Activated CD4-positive, alpha-beta T cell treated with anti-CD3 and anti-CD28 coated beads for 1 hour (primary cell): ENCODE data around the gene NSUN4.

ENCODE experiments used
- DNase-seq: peaks from one replicate; pipeline ENCODE4 v3.0.0-alpha.2; 2020

The NSUN4 gene

GRCh38 chr1:46368791-46369190 is 28.2 kb downstream of the NSUN4 start:
- no peak for DNase-seq

- DNase-seq: no peak
Measured at GRCh38 chr1:46369542-46370213, 29.1 kb downstream of the NSUN4 start.

GRCh38 chr1:46370214-46370633 is 29.6 kb downstream of the NSUN4 start:
- no peak for DNase-seq

- no peak for DNase-seq
Measured at GRCh38 chr1:46372431-46372830, 31.8 kb downstream of the NSUN4 start.

- DNase-seq: no peak
Measured at GRCh38 chr1:46379996-46380395, 39.4 kb downstream of the NSUN4 start.

GRCh38 chr1:46380508-46380907 is 39.9 kb downstream of the NSUN4 start:
- DNase-seq: no peak

GRCh38 chr1:46393510-46393909 is 52.9 kb downstream of the NSUN4 start:
- no peak for DNase-seq

- DNase-seq: no peak
Measured at GRCh38 chr1:46394108-46394871, 53.7 kb downstream of the NSUN4 start, which contains the start of gene FAAH. TSS of gene FAAH (plus strand) at chr1:46394317. CDS start at chr1:46394349, 32 bp downstream.

- no peak for DNase-seq
Measured at GRCh38 chr1:46394872-46395465, 54.4 kb downstream of the NSUN4 start.

- no peak for DNase-seq
Measured at GRCh38 chr1:46396441-46397398, 56.1 kb downstream of the NSUN4 start.

GRCh38 chr1:46399307-46399706 is 58.7 kb downstream of the NSUN4 start:
- DNase-seq: no peak

GRCh38 chr1:46400421-46400820 is 59.8 kb downstream of the NSUN4 start:
- DNase-seq: no peak

- no peak for DNase-seq
Measured at GRCh38 chr1:46401154-46401913, 60.7 kb downstream of the NSUN4 start.

- no peak for DNase-seq
Measured at GRCh38 chr1:46401964-46402626, 61.5 kb downstream of the NSUN4 start.

GRCh38 chr1:46403916-46404315 is 63.3 kb downstream of the NSUN4 start:
- no peak for DNase-seq

- no peak for DNase-seq
Measured at GRCh38 chr1:46404482-46405196, 64.0 kb downstream of the NSUN4 start.

GRCh38 chr1:46405197-46405555 is 64.6 kb downstream of the NSUN4 start:
- DNase-seq: no peak

- no peak for DNase-seq
Measured at GRCh38 chr1:46405724-46406123, 65.1 kb downstream of the NSUN4 start.

- DNase-seq: no peak
Measured at GRCh38 chr1:46406881-46407608, 66.4 kb downstream of the NSUN4 start.

GRCh38 chr1:46407636-46408035 is 67.0 kb downstream of the NSUN4 start:
- DNase-seq: no peak
